ENCODE measurements around the gene ATG5.
"Not testable (repeated sequence)": the region's sequence is repeated elsewhere in the genome, so short reads cannot be mapped to it uniquely, and the experiment has no call there.

The ATG5 gene

GRCh38 chr6:106275692-106276091 lies 49.9 kb downstream of the ATG5 start:
- H3K27ac ChIP-seq: no peak overlapping the region
- no peak for TF ChIP-seq ZFX (IDR thresholded peaks at IDR 0.05; ENCODE audit: borderline replicate concordance)
- TF ChIP-seq, protein P1, sequence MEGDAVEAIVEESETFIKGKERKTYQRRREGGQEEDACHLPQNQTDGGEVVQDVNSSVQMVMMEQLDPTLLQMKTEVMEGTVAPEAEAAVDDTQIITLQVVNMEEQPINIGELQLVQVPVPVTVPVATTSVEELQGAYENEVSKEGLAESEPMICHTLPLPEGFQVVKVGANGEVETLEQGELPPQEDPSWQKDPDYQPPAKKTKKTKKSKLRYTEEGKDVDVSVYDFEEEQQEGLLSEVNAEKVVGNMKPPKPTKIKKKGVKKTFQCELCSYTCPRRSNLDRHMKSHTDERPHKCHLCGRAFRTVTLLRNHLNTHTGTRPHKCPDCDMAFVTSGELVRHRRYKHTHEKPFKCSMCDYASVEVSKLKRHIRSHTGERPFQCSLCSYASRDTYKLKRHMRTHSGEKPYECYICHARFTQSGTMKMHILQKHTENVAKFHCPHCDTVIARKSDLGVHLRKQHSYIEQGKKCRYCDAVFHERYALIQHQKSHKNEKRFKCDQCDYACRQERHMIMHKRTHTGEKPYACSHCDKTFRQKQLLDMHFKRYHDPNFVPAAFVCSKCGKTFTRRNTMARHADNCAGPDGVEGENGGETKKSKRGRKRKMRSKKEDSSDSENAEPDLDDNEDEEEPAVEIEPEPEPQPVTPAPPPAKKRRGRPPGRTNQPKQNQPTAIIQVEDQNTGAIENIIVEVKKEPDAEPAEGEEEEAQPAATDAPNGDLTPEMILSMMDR (IDR thresholded peaks at IDR 0.05): no peak

GRCh38 chr6:106273087-106273486 lies 52.5 kb downstream of the ATG5 start:
- H3K27ac ChIP-seq: no peak overlapping the region
- no peak for TF ChIP-seq ZFX (IDR thresholded peaks at IDR 0.05; ENCODE audit: borderline replicate concordance)
- TF ChIP-seq, protein P1 (IDR thresholded peaks at IDR 0.05): no peak

DNA sequence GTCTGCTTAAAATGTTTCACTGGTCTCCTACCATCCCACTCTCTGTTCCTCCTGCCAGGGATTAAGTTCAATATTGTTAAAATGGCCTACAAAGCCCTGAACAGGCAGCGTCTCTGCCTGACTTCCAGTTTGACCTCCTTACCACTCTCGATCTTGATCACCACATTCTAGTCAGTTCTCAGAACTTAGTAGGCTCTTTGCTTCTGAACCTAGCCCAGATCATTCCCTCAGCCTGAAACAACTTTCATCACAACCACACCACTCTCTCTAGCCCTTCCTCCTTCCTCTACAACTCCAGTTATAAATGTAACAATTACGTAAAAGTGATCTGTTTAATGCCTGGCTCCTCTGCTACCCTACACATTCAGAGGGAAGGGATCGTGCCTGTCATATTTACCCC lies 53.3 kb downstream of the ATG5 start:
- H3K27ac ChIP-seq: no peak overlapping the region
- no peak for TF ChIP-seq ZFX (IDR thresholded peaks at IDR 0.05; ENCODE audit: borderline replicate concordance)
- TF ChIP-seq, protein P1 (IDR thresholded peaks at IDR 0.05): no peak

- H3K27ac ChIP-seq: no peak overlapping the region
- no peak for TF ChIP-seq ZFX (IDR thresholded peaks at IDR 0.05; ENCODE audit: borderline replicate concordance)
- TF ChIP-seq, protein P1 (IDR thresholded peaks at IDR 0.05): no peak
Observed at GRCh38 chr6:106270414-106270813, 55.1 kb downstream of the ATG5 start.

DNA sequence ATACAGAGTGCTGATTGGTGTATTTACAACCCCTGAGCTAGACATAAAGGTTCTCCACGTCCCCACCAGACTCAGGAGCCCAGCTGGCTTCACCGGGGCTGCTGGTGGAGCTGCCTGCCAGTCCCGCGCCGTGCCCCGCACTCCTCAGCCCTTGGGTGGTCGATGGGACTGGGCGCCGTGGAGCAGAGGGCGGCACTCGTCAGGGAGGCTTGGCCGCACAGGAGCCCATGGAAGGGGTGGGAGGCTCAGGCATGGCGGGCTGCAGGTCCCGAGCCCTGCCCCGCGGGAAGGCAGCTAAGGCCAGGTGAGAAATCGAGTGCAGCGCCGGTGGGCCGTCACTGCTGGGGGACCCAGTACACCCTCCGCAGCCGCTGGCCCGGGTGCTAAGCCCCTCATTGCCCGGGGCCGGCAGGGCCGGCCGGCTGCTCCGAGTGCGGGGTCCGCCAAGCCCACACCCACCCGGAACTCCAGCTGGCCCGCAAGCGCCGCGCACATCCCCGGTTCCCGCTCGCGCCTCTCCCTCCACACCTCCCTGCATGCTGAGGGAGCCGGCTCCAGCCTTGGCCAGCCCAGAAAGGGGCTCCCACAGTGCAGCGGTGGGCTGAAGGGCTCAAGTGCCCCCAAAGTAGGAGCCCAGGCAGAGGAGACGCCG lies 56.2 kb downstream of the ATG5 start:
- H3K27ac ChIP-seq: not testable (repeated sequence)

GRCh38 chr6:106268500-106268899 lies 57.1 kb downstream of the ATG5 start:
- H3K27ac ChIP-seq: not testable (repeated sequence)

DNA sequence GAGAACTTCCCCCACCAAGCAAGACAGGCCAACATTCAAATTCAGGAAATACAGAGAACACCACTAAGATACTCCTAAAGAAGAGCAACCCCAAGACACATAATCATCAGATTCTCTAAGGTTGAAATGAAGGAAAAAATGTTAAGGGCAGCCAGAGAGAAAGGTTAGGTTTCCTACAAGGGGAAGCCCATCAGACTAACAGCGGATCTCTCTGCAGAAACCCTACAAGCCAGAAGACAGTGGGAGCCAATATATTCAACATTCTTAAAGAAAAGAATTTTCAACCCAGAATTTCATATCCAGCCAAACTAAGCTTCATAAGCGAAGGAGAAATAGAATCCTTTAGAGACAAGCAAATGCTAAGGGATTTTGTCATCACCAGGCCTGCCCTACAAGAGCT lies 61.1 kb downstream of the ATG5 start:
- H3K27ac ChIP-seq: not testable (repeated sequence)

- not testable (repeated sequence) for H3K27ac ChIP-seq
Observed at GRCh38 chr6:106259748-106260147, 65.8 kb downstream of the ATG5 start.

DNA sequence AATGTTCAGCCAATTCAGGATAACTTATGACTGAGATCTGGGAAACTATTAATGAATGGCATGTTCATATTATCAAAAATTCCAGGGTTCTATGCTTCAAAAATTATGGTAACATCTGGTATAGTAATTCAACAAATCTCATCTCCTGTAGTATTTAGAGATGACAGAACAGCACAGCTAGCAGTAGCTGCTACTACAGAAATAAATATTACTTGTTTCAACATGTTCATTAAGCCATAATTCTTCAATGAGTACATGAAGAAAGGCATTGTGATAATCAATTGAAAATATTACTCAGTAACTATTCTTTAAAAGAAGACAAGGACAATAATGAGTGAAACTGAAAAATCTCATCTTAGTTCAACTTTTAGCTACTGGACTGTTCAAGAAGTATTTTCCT lies 66.8 kb downstream of the ATG5 start:
- TF ChIP-seq, protein P1 (IDR thresholded peaks at IDR 0.05): no peak
- TF ChIP-seq ZFX (IDR thresholded peaks at IDR 0.05; ENCODE audit: borderline replicate concordance): no peak
- H3K27ac ChIP-seq: no peak overlapping the region

DNA sequence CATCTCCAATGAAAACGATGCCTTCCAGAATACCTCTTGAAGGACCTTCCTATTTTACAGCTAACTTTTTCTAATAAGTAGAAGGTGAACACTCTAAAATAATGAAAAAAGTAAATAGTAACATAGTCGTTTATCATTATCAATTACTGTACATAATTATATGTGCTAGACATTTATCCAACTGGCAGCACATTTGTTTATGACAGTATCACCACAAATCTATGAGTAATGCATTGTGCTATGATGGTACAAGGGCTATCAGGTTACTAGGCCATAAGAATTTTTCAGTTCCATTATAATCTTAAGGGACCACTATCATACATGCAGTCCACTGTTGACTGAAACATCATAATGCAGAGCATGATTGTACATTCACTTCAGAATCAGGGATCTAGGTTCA lies 68.4 kb downstream of the ATG5 start:
- no peak overlapping the region for H3K27ac ChIP-seq
- TF ChIP-seq, protein P1 (IDR thresholded peaks at IDR 0.05): no peak
- TF ChIP-seq ZFX (IDR thresholded peaks at IDR 0.05; ENCODE audit: borderline replicate concordance): no peak
